Epithelial cell of proximal tubule (primary cell): ENCODE measurements around the gene MOB4. TPM values are rescaled to one million over a fixed set of nuclear protein-coding genes. Genes with fewer than 3 reads are reported as not detected.
A peak's percentile ranks its signal among the peaks of the same experiment; 100 is the strongest.

Experiments
- DNase-seq: peaks from one replicate; pipeline ENCODE4 v3.0.0-alpha.2; 2011; ENCODE audit warnings: low read depth
- H3K4me3 ChIP-seq: 2 replicates; pipeline ENCODE4 v1.5.1; 2011; ENCODE audit warnings: low read depth, mild to moderate bottlenecking, low read length
- total RNA-seq: library from RNA; depleted of rRNA; stranded (reverse); fragments of >200 nt; gene quantifications from 2 replicates; pipeline ENCODE4 v1.2.3, GENCODE V29; 2015
- TF ChIP-seq, protein P1 (sequence below): conservative IDR thresholded peaks from 2 replicates; pipeline ENCODE4 v1.5.1; 2012; ENCODE audit warnings: low read depth, mild to moderate bottlenecking, low read length

The MOB4 gene
- total RNA-seq, 1 donor from 2014 or later, result 36.3 TPM

- no peak for DNase-seq
- TF ChIP-seq, protein P1, sequence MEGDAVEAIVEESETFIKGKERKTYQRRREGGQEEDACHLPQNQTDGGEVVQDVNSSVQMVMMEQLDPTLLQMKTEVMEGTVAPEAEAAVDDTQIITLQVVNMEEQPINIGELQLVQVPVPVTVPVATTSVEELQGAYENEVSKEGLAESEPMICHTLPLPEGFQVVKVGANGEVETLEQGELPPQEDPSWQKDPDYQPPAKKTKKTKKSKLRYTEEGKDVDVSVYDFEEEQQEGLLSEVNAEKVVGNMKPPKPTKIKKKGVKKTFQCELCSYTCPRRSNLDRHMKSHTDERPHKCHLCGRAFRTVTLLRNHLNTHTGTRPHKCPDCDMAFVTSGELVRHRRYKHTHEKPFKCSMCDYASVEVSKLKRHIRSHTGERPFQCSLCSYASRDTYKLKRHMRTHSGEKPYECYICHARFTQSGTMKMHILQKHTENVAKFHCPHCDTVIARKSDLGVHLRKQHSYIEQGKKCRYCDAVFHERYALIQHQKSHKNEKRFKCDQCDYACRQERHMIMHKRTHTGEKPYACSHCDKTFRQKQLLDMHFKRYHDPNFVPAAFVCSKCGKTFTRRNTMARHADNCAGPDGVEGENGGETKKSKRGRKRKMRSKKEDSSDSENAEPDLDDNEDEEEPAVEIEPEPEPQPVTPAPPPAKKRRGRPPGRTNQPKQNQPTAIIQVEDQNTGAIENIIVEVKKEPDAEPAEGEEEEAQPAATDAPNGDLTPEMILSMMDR, result no peak
- peak overlapping the region; percentile 82 for H3K4me3 ChIP-seq
These were observed 15.2 kb upstream of the MOB4 start for GRCh38 chr2:197500503-197501131.

GRCh38 chr2:197502201-197502600, 13.7 kb upstream of the MOB4 start:
- DNase-seq, result no peak
- peak overlapping the region; percentile 82 for H3K4me3 ChIP-seq
- TF ChIP-seq, protein P1, result no peak

DNA sequence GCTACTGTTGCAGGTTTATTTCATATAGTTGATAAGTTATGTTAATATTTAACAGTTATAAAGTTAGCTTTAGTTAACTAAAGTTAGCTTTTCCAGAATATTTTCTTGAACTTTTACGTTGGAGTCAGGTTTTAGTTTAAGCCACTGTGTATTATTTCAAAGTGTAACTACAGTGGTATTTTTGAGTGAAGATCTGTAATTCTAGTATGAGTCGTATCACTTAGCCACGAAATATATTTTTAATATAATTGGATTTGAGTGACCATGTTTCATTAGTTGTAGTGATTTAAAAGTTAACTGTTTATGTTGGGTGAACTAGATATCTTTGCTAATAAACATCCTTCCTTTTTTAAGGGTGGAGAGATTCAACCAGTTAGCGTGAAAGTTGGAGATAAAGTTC, 13.2 kb upstream of the MOB4 start:
- H3K4me3 ChIP-seq, result peak overlapping the region; percentile 82
- no peak for DNase-seq

GRCh38 chr2:197504000-197504399, 11.9 kb upstream of the MOB4 start:
- no peak for DNase-seq
- no peak overlapping the region for H3K4me3 ChIP-seq
- TF ChIP-seq, protein P1, result no peak

More for the DNA sequence above, 13.2 kb upstream of the MOB4 start:
- TF ChIP-seq, protein P1, result no peak

GRCh38 chr2:197504512-197504911, 11.4 kb upstream of the MOB4 start:
- no peak overlapping the region for H3K4me3 ChIP-seq
- DNase-seq, result no peak
- TF ChIP-seq, protein P1, result no peak

DNA sequence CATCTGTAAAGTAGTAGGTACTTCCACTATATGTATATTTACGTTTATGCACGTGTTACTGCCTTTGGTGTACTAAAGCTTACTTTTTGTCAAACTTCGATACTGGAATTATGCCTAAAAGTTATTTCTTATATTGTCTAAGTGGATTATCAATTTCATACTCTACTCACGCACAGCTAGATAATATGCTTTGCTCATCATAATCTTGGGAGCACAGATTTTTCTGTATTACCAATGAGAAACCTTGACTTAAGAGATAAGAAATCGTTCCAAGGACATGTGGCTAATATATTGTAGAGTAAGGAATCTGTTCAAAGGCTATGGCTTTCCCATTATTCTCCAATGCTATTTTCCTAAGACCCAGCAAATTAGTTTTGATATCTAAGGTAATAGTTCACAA, 9.2 kb upstream of the MOB4 start:
- no peak for DNase-seq
- TF ChIP-seq, protein P1, result no peak
- H3K4me3 ChIP-seq, result no peak overlapping the region

DNA sequence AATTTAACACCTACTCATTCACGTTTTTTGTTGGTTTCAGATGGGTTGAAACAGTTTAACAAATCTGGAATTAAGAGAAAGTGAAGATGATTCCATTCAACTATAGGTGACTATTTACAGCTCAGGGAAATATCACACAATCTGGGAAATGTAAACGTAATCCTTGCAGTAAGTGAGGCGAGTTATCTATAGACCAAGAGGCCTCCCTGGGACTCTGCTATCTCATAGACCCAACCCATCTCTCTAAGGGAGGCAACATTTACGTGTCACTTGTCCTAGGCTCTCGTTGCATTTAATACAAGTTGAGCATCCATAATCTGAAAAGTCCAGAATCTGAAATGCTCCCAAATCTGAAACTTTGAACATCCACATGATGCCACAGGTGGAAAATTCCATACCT, 2.0 kb upstream of the MOB4 start:
- TF ChIP-seq, protein P1, result no peak
- H3K4me3 ChIP-seq, result no peak overlapping the region
- no peak for DNase-seq
